Sigmoid colon (tissue), 7 donors: ENCODE data around the gene CLTB. TPM values are rescaled to one million over a fixed set of nuclear protein-coding genes. Genes with fewer than 3 reads are reported as not detected.
A peak's percentile ranks its signal among the peaks of the same experiment; 100 is the strongest.
"Not testable (repeated sequence)": the region's sequence is repeated elsewhere in the genome, so short reads cannot be mapped to it uniquely, and the experiment has no call there.

ENCODE experiments used
- DNase-seq: peaks from one replicate; pipeline ENCODE4 v3.0.0-alpha.2; 2019
- H3K27ac ChIP-seq, 4 donors: fragments of 200-600 bp; sonication (generic); one replicate each; pipeline ENCODE4 v1.5.1; 2016 to 2019; ENCODE audit warnings: mild to moderate bottlenecking in 1 of 4
- H3K27me3 ChIP-seq, 3 donors: fragments of 200-600 bp; sonication (generic); one replicate each; pipeline ENCODE4 v1.5.1; 2019; ENCODE audit warnings: mild to moderate bottlenecking in 1 of 3
- H3K36me3 ChIP-seq, 4 donors: fragments of 200-600 bp; sonication (generic); one replicate each; pipeline ENCODE4 v1.5.1; 2016 to 2019
- H3K4me1 ChIP-seq, 4 donors: fragments of 200-600 bp; sonication (generic); one replicate each; pipeline ENCODE4 v1.5.1; 2017 to 2019
- H3K4me3 ChIP-seq, 4 donors: fragments of 200-600 bp; sonication (generic); one replicate each; pipeline ENCODE4 v1.5.1; 2017 to 2019; ENCODE audit warnings: mild to moderate bottlenecking in 2 of 4, moderate library complexity in 1 of 4
- H3K9me3 ChIP-seq, 4 donors: fragments of 200-600 bp in 3 of 4; sonication (generic) in 3 of 4; one replicate each; pipeline versions ENCODE4 v1.5.1 to v1.6.1; 2013 to 2019
- EP300 ChIP-seq, 4 donors: sonication (generic); formaldehyde crosslinking; IDR thresholded peaks; one replicate each; pipeline ENCODE4 v1.6.1; 2017; ENCODE audit warnings: antibody characterized with exemption in 4 of 4
- POLR2A ChIP-seq, 2 donors: fragments of 450-650 bp; IDR thresholded peaks; one replicate each; pipeline ENCODE4 v1.6.1; 2016; ENCODE audit warnings: antibody characterized with exemption in 2 of 2, mild to moderate bottlenecking in 2 of 2, moderate library complexity in 2 of 2
- POLR2AphosphoS5 ChIP-seq, 4 donors: sonication (generic); formaldehyde crosslinking; IDR thresholded peaks; one replicate each; pipeline ENCODE4 v1.6.1; 2017; ENCODE audit warnings: antibody characterized with exemption in 4 of 4
- WGBS, 2 donors: extraction: QIAGEN DNeasy Blood & Tissue Kit; methylation state at CpG; one replicate each; pipeline ENCODE4 v1.1.7; 2013; 5-methylcytosine and 5-hydroxymethylcytosine counted together
- intact Hi-C: fragments of 100-400 bp; cut with DNase I; formaldehyde crosslinking; loops from one replicate; pipeline ENCODE4 v1.15.1; 2023
- polyA plus RNA-seq, 3 donors: library from polyadenylated mRNA; stranded (reverse); fragments of 200-250 nt; gene quantifications; one replicate each; pipeline ENCODE4 v1.2.3, GENCODE V29; 2013
- total RNA-seq, 4 donors: library from RNA; depleted of rRNA; stranded (reverse); fragments of >200 nt; gene quantifications; one replicate each; pipeline ENCODE4 v1.1.0, GENCODE V29; 2016
- TF ChIP-seq, protein P1 (sequence below), 4 experiments: fragments of 450-650 bp in 3 of 4; fragments of 200-600 bp in 1 of 4; IDR thresholded peaks; one replicate each; pipeline ENCODE4 v1.5.1; 2016 to 2019; ENCODE audit warnings: antibody characterized with exemption in 4 of 4, mild to moderate bottlenecking in 3 of 4, moderate library complexity in 2 of 4
- donor health status: healthy with polysubstance abuse.
- donor health status: Bipolar disorder and iron deficiency.
- donor health status: healthy.

The CLTB gene
- total and polyA plus RNA-seq, 7 donors = 129 to 403 (median 163) TPM

DNA sequence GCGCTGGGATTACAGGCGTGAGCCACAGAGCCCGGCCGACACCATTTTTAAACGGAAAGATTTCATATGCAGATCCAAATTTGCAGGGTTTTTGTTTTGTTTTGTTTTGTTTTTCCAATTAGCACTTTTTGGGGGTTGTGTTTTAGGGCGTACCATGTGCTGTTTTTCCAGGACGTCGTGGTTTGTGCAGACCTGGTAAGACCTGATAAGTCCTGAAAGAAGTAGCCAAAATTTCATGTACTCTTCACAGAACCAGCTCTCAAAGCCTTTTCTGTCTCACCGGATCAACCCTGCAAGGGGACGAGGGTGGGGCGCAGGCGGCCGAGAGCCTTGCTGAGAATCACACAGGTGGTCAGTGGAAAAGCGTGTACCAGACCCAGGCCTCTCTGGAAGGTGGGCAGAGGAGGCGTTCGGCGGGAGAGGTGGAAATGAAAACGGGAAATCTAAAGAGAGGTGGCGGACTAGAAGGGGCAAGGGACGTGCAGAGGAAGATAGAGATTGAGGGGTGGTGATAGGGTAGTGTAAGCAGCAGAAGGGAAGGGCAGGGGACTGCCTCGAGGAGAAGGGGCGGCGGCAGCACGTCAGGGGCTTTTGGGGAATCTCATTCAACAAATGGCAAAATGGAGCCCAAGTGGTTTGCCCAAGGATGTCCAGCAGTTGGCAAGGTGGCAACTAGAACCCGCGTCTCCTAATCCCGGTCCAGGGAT lies 30.7 kb upstream of the CLTB start:
- Histone ChIP-seq H3K4me3 (peak overlapping the region; percentile 65 to 99 (median 94)), H3K27ac (peak overlapping the region; percentile 94 to 98 (median 96)), H3K36me3 (no peaks in the 10 kb centered on the region), H3K4me1 (peaks cover 0 to 27% (median 23%) of the 10 kb centered on the region in 4 donors), H3K27me3 (no peaks in the 10 kb centered on the region), H3K9me3 (no peaks in the 10 kb centered on the region)
- DNase-seq = peak; percentile 69
- intact Hi-C loops = loop anchor here (2.0 kb wide), 1 partner anchor 96 kb away; no protein-coding TSS in a partner anchor
- TF ChIP-seq POLR2A (IDR thresholded peaks at IDR 0.05) (no peak), POLR2AphosphoS5 (IDR thresholded peaks at IDR 0.05) (no peak), EP300 (IDR thresholded peaks at IDR 0.05) (no peak)
- TF ChIP-seq, protein P1, sequence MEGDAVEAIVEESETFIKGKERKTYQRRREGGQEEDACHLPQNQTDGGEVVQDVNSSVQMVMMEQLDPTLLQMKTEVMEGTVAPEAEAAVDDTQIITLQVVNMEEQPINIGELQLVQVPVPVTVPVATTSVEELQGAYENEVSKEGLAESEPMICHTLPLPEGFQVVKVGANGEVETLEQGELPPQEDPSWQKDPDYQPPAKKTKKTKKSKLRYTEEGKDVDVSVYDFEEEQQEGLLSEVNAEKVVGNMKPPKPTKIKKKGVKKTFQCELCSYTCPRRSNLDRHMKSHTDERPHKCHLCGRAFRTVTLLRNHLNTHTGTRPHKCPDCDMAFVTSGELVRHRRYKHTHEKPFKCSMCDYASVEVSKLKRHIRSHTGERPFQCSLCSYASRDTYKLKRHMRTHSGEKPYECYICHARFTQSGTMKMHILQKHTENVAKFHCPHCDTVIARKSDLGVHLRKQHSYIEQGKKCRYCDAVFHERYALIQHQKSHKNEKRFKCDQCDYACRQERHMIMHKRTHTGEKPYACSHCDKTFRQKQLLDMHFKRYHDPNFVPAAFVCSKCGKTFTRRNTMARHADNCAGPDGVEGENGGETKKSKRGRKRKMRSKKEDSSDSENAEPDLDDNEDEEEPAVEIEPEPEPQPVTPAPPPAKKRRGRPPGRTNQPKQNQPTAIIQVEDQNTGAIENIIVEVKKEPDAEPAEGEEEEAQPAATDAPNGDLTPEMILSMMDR (IDR thresholded peaks at IDR 0.05) = no peak
- WGBS, 2 donors = 13 to 14% methylated on average over 27 of the region's 27 CpGs

DNA sequence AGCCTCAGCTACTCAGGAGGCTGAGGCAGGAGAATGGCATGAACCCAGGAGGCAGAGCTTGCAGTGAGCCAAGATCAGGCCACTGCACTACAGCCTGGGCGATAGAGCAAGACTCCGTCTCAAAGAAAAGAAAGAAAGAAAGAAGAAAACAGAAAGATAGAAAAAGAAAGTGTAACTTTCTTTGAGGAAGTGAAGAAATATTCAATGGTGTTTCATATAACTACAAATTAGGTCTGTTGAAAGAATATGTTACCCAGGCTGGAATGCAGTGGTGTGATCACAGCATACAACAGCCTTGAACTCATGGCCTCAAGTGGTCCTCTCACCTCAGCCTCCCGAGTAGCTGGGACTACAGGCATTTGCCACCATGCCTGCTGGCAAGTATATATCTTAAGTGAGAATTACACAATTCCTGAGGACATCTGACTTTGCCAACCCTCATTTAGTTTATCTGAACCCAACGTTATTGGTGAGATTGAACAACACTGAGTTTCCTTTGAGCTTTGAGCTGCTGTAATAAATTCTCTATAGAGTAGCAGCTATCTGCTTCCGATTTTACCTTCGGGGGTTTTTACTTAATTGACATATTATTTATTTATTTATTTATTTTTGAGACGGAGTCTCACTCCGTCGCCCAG lies 29.8 kb upstream of the CLTB start:
- Histone ChIP-seq H3K27ac (no peak overlapping the region), H3K4me3 (no peak overlapping the region), H3K36me3 (no peaks in the 10 kb centered on the region), H3K9me3 (no peaks in the 10 kb centered on the region), H3K27me3 (peaks cover 0 to 4% (median 0%) of the 10 kb centered on the region in 3 donors), H3K4me1 (peaks cover 0 to 27% (median 22%) of the 10 kb centered on the region in 4 donors)
- intact Hi-C loops = loop anchor here (2.0 kb wide), 1 partner anchor 97 kb away; no protein-coding TSS in a partner anchor
- 87 to 90% methylated on average over 9 of the region's 9 CpGs for WGBS, 2 donors
- TF ChIP-seq POLR2AphosphoS5 (IDR thresholded peaks at IDR 0.05) = no peak
- TF ChIP-seq EP300 (IDR thresholded peaks at IDR 0.05) = no peak
- no peak for TF ChIP-seq POLR2A (IDR thresholded peaks at IDR 0.05)
- TF ChIP-seq, protein P1 (IDR thresholded peaks at IDR 0.05) = no peak
- no peak for DNase-seq

GRCh38 chr5:176444742-176445141 lies 28.4 kb upstream of the CLTB start:
- no peak for DNase-seq
- 90 to 92% methylated on average over 5 of the region's 5 CpGs for WGBS, 2 donors

DNA sequence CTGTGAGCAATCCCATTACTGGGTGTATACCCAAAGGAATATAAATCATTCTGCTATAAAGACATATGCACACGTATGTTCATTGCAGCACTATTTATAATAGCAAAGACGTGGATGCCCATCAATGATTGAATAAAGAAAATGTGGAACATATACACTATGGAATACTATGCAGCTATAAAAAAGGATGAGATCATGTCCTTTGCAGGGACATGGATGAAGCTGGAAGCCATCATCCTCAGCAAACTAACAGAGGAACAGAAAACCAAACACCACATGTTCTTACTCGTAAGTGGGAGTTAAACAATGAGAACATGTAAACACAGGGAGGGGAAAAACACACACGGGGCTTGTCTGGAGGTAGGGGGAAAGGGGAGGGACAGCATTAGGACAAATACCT lies 26.6 kb upstream of the CLTB start:
- H3K36me3 ChIP-seq, intact Hi-C loops, DNase-seq, H3K9me3 ChIP-seq, H3K27ac ChIP-seq, H3K4me3 ChIP-seq: not testable (repeated sequence)
- WGBS, 2 donors = 70 to 75% methylated on average over 4 of the region's 4 CpGs
- peaks cover 0 to 13% (median 3%) of the 10 kb centered on the region in 3 donors for H3K27me3 ChIP-seq
- peaks cover 0 to 10% (median 7%) of the 10 kb centered on the region in 4 donors for H3K4me1 ChIP-seq

More at GRCh38 chr5:176444742-176445141, 28.4 kb upstream of the CLTB start:
- intact Hi-C loops = no loop called here
- H3K27ac ChIP-seq = no peak overlapping the region
- H3K4me3 ChIP-seq = no peak overlapping the region
- no peak for TF ChIP-seq POLR2AphosphoS5 (IDR thresholded peaks at IDR 0.05)
- TF ChIP-seq, protein P1 (IDR thresholded peaks at IDR 0.05) = no peak
- TF ChIP-seq EP300 (IDR thresholded peaks at IDR 0.05) = no peak
- no peak for TF ChIP-seq POLR2A (IDR thresholded peaks at IDR 0.05)
- H3K4me1 ChIP-seq = peaks cover 0 to 21% (median 17%) of the 10 kb centered on the region in 4 donors
- H3K36me3 ChIP-seq = no peaks in the 10 kb centered on the region
- peaks cover 0 to 4% (median 3%) of the 10 kb centered on the region in 3 donors for H3K27me3 ChIP-seq
- H3K9me3 ChIP-seq = no peaks in the 10 kb centered on the region

GRCh38 chr5:176441921-176442323 lies 25.6 kb upstream of the CLTB start:
- intact Hi-C loops = no loop called here
- WGBS, 2 donors = 31 to 41% methylated on average over 5 of the region's 5 CpGs
- H3K27ac ChIP-seq = no peak overlapping the region

More at GRCh38 chr5:176441921-176442323, 25.6 kb upstream of the CLTB start:
- Histone ChIP-seq H3K4me3 (no peak overlapping the region), H3K9me3 (no peaks in the 10 kb centered on the region), H3K4me1 (peaks cover 0 to 7% (median 4%) of the 10 kb centered on the region in 4 donors), H3K27me3 (peaks cover 0 to 13% (median 3%) of the 10 kb centered on the region in 3 donors), H3K36me3 (no peaks in the 10 kb centered on the region)
- TF ChIP-seq, protein P1 (IDR thresholded peaks at IDR 0.05) = no peak
- TF ChIP-seq POLR2A (IDR thresholded peaks at IDR 0.05) = no peak
- no peak for TF ChIP-seq EP300 (IDR thresholded peaks at IDR 0.05)
- no peak for TF ChIP-seq POLR2AphosphoS5 (IDR thresholded peaks at IDR 0.05)
- DNase-seq = no peak
